ENCODE measurements around the gene ZNF175. TPM values are rescaled to one million over a fixed set of nuclear protein-coding genes. Genes with fewer than 3 reads are reported as not detected.

Gene ZNF175
- polyA plus RNA-seq, 1 of the 3 experiments (the other 2 are of a cell fraction), result 3.1 TPM

- no peaks in the 10 kb centered on the region for H3K9me2 ChIP-seq
- H3K27me3 ChIP-seq (ENCODE audit: insufficient read depth), result peaks cover 33% of the 10 kb centered on the region; the same call in 1 of the 2 replicates
- no peak for DNase-seq
- H3K4me2 ChIP-seq, result no peak overlapping the region
- no peaks in the 10 kb centered on the region for H3F3A ChIP-seq (replicated peaks; ENCODE audit: insufficient read depth)
- no peak for TF ChIP-seq RAD21 (IDR thresholded peaks at IDR 0.05; ENCODE audit: low read length)
- no peak for TF ChIP-seq PBX3 (IDR thresholded peaks at IDR 0.05)
- ChIA-PET POLR2A (no interaction called here), CTCF (interaction anchor here (0.6 to 1.9 kb wide), 3 partner anchors 31 to 256 kb away, joined by 3 to 6 read pairs (median 4); no protein-coding TSS in a partner anchor)
- H3K36me3 ChIP-seq (replicated peaks in 1 of 2; ENCODE audit: control insufficient read depth in 1 of 2, insufficient read depth in 2 of 2, low read length in 1 of 2), result no peaks in the 10 kb centered on the region
- H4K20me1 ChIP-seq (ENCODE audit: insufficient read depth), result no peaks in the 10 kb centered on the region
- no peak overlapping the region for H3K9ac ChIP-seq
- no peak overlapping the region for H3K4me3 ChIP-seq (ENCODE audit: low read depth in 2 of 2, low read length in 1 of 2)
- no peaks in the 10 kb centered on the region for H3K4me1 ChIP-seq (ENCODE audit: control insufficient read depth in 1 of 2, insufficient read depth in 2 of 2, low read depth in 1 of 2, low read length in 1 of 2)
- WGBS (ENCODE audit: low lambda C conversion rate), result 13% methylated on average over 10 of the region's 10 CpGs
- H3K27ac ChIP-seq (ENCODE audit: low read depth in 2 of 2, low read length in 1 of 2), result no peak overlapping the region
- no peaks in the 10 kb centered on the region for H3K79me2 ChIP-seq (ENCODE audit: insufficient read depth)
- no peak overlapping the region for H2AFZ ChIP-seq (ENCODE audit: low read depth)
- H3K9me3 ChIP-seq, result no peaks in the 10 kb centered on the region
These were observed 24.3 kb upstream of the ZNF175 start for GRCh38 chr19:51546650-51547396.

- no peak for DNase-seq
- ChIA-PET POLR2A (no interaction called here), CTCF (interaction anchor here (0.6 to 1.9 kb wide), 4 partner anchors 32 to 256 kb away, joined by 3 to 6 read pairs (median 3); no protein-coding TSS in a partner anchor)
- Histone ChIP-seq H3K9me2 (no peaks in the 10 kb centered on the region), H3K79me2 (ENCODE audit: insufficient read depth) (no peaks in the 10 kb centered on the region), H3K9ac (no peak overlapping the region), H3K36me3 (replicated peaks in 1 of 2; ENCODE audit: control insufficient read depth in 1 of 2, insufficient read depth in 2 of 2, low read length in 1 of 2) (no peaks in the 10 kb centered on the region), H3K4me3 (ENCODE audit: low read depth in 2 of 2, low read length in 1 of 2) (no peak overlapping the region), H3F3A (replicated peaks; ENCODE audit: insufficient read depth) (no peaks in the 10 kb centered on the region), H2AFZ (ENCODE audit: low read depth) (no peak overlapping the region), H3K27ac (ENCODE audit: low read depth in 2 of 2, low read length in 1 of 2) (no peak overlapping the region), H3K27me3 (ENCODE audit: insufficient read depth) (peaks cover 33% of the 10 kb centered on the region; the same call in 1 of the 2 replicates), H3K4me1 (ENCODE audit: control insufficient read depth in 1 of 2, insufficient read depth in 2 of 2, low read depth in 1 of 2, low read length in 1 of 2) (no peaks in the 10 kb centered on the region), H4K20me1 (ENCODE audit: insufficient read depth) (no peaks in the 10 kb centered on the region), H3K9me3 (no peaks in the 10 kb centered on the region), H3K4me2 (no peak overlapping the region)
- 0% methylated on average over 7 of the region's 7 CpGs for WGBS (ENCODE audit: low lambda C conversion rate)
- TF ChIP-seq TCF12 (IDR thresholded peaks at IDR 0.05), result no peak
- no peak for TF ChIP-seq EP300 (IDR thresholded peaks at IDR 0.05; ENCODE audit: borderline replicate concordance in 1 of 2, low read depth in 1 of 2, low read length in 1 of 2)
These were observed 23.5 kb upstream of the ZNF175 start for GRCh38 chr19:51547397-51548212.

- Histone ChIP-seq H3K9ac (no peak overlapping the region), H3K9me2 (no peaks in the 10 kb centered on the region), H3K27ac (ENCODE audit: low read depth in 2 of 2, low read length in 1 of 2) (no peak overlapping the region), H3K4me2 (no peak overlapping the region), H3K27me3 (ENCODE audit: insufficient read depth) (peaks cover 33% of the 10 kb centered on the region; the same call in 1 of the 2 replicates), H3K4me3 (ENCODE audit: low read depth in 2 of 2, low read length in 1 of 2) (no peak overlapping the region), H3F3A (replicated peaks; ENCODE audit: insufficient read depth) (no peaks in the 10 kb centered on the region), H2AFZ (ENCODE audit: low read depth) (no peak overlapping the region), H4K20me1 (ENCODE audit: insufficient read depth) (no peaks in the 10 kb centered on the region), H3K4me1 (ENCODE audit: control insufficient read depth in 1 of 2, insufficient read depth in 2 of 2, low read depth in 1 of 2, low read length in 1 of 2) (no peaks in the 10 kb centered on the region), H3K9me3 (no peaks in the 10 kb centered on the region), H3K36me3 (replicated peaks in 1 of 2; ENCODE audit: control insufficient read depth in 1 of 2, insufficient read depth in 2 of 2, low read length in 1 of 2) (no peaks in the 10 kb centered on the region), H3K79me2 (ENCODE audit: insufficient read depth) (no peaks in the 10 kb centered on the region)
- ChIA-PET CTCF (interaction anchor here (0.7 to 1.9 kb wide), 3 partner anchors 33 to 113 kb away, joined by 3 to 6 read pairs (median 3); no protein-coding TSS in a partner anchor), POLR2A (no interaction called here)
- TF ChIP-seq USF1 (IDR thresholded peaks at IDR 0.05; ENCODE audit: borderline replicate concordance, low read depth), result no peak
- TF ChIP-seq, protein P1, sequence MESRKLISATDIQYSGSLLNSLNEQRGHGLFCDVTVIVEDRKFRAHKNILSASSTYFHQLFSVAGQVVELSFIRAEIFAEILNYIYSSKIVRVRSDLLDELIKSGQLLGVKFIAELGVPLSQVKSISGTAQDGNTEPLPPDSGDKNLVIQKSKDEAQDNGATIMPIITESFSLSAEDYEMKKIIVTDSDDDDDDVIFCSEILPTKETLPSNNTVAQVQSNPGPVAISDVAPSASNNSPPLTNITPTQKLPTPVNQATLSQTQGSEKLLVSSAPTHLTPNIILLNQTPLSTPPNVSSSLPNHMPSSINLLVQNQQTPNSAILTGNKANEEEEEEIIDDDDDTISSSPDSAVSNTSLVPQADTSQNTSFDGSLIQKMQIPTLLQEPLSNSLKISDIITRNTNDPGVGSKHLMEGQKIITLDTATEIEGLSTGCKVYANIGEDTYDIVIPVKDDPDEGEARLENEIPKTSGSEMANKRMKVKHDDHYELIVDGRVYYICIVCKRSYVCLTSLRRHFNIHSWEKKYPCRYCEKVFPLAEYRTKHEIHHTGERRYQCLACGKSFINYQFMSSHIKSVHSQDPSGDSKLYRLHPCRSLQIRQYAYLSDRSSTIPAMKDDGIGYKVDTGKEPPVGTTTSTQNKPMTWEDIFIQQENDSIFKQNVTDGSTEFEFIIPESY (IDR thresholded peaks at IDR 0.05; ENCODE audit: borderline replicate concordance, low read depth), result no peak
- TF ChIP-seq, protein P2, sequence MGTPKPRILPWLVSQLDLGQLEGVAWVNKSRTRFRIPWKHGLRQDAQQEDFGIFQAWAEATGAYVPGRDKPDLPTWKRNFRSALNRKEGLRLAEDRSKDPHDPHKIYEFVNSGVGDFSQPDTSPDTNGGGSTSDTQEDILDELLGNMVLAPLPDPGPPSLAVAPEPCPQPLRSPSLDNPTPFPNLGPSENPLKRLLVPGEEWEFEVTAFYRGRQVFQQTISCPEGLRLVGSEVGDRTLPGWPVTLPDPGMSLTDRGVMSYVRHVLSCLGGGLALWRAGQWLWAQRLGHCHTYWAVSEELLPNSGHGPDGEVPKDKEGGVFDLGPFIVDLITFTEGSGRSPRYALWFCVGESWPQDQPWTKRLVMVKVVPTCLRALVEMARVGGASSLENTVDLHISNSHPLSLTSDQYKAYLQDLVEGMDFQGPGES (IDR thresholded peaks at IDR 0.05; ENCODE audit: low read depth, low read length), result no peak
- TF ChIP-seq, protein P3, sequence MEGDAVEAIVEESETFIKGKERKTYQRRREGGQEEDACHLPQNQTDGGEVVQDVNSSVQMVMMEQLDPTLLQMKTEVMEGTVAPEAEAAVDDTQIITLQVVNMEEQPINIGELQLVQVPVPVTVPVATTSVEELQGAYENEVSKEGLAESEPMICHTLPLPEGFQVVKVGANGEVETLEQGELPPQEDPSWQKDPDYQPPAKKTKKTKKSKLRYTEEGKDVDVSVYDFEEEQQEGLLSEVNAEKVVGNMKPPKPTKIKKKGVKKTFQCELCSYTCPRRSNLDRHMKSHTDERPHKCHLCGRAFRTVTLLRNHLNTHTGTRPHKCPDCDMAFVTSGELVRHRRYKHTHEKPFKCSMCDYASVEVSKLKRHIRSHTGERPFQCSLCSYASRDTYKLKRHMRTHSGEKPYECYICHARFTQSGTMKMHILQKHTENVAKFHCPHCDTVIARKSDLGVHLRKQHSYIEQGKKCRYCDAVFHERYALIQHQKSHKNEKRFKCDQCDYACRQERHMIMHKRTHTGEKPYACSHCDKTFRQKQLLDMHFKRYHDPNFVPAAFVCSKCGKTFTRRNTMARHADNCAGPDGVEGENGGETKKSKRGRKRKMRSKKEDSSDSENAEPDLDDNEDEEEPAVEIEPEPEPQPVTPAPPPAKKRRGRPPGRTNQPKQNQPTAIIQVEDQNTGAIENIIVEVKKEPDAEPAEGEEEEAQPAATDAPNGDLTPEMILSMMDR (IDR thresholded peaks at IDR 0.05), result no peak
- no peak for TF ChIP-seq EZH2phosphoT487 (IDR thresholded peaks at IDR 0.05; ENCODE audit: borderline replicate concordance, low read depth)
- DNase-seq, result no peak
- 18% methylated on average over 5 of the region's 5 CpGs for WGBS (ENCODE audit: low lambda C conversion rate)
These were observed 22.9 kb upstream of the ZNF175 start for GRCh38 chr19:51548213-51548651.

Data from SK-N-SH (cell line).